Measurements from ENCODE around the gene CAMK2G. TPM values are rescaled to one million over a fixed set of nuclear protein-coding genes. Genes with fewer than 3 reads are reported as not detected.

Gene CAMK2G
- total RNA-seq, 1 experiment from 2014 or later, result 41.4 TPM

- H3K4me3 ChIP-seq (ENCODE audit: low read depth in 2 of 2, low read length in 2 of 2), result no peak overlapping the region
- DNase-seq (ENCODE audit: low read depth, low spot score) (no peak), ATAC-seq (no peak)
- no peaks in the 10 kb centered on the region for H3K9me3 ChIP-seq (ENCODE audit: control insufficient read depth, insufficient read depth, low read depth, low read length)
- no peak overlapping the region for H3K27ac ChIP-seq (ENCODE audit: low read length)
- H3K36me3 ChIP-seq (ENCODE audit: control insufficient read depth, insufficient read depth, low read length), result peaks cover 3% of the 10 kb centered on the region; the same call in 1 of the 2 replicates
- POLR2A ChIA-PET, result interaction anchor here (0.6 to 0.7 kb wide), 2 partner anchors 11 to 38 kb away, joined by 3 to 6 read pairs; no protein-coding TSS in a partner anchor
- H3K4me1 ChIP-seq (ENCODE audit: control insufficient read depth, insufficient read depth, low read length), result no peaks in the 10 kb centered on the region
- no TSS peak for BruUV-seq (replicated peaks)
- CTCF ChIA-PET, result no interaction called here
- in situ Hi-C loops (cut with HindIII; ENCODE audit: low pct_unique_long_range_greater_than_20kb, low sequenced_read_pairs), result no loop called here
- H3K27me3 ChIP-seq (ENCODE audit: control insufficient read depth, insufficient read depth, low read length), result no peaks in the 10 kb centered on the region
- TF ChIP-seq TCF7L2 (IDR thresholded peaks at IDR 0.05; ENCODE audit: low read depth, low read length) (no peak), CTCF (IDR thresholded peaks at IDR 0.05) (no peak), REST (IDR thresholded peaks at IDR 0.05; ENCODE audit: insufficient read depth in 1 of 2, low read depth in 2 of 2, low read length in 1 of 2) (no peak), SIN3A (IDR thresholded peaks at IDR 0.05; ENCODE audit: borderline replicate concordance, insufficient read depth, low read depth, low read length) (no peak), POLR2AphosphoS5 (IDR thresholded peaks at IDR 0.05; ENCODE audit: low read depth, low read length) (no peak)
- intact Hi-C loops (cut with micrococcal nuclease; ENCODE audit: unreplicated experiment), result no loop called here
Measured at GRCh38 chr10:73864229-73864628, 10.1 kb downstream of the CAMK2G start.

GRCh38 chr10:73863039-73863817, 11.1 kb downstream of the CAMK2G start:
- no peak for TF ChIP-seq POLR2AphosphoS5 (IDR thresholded peaks at IDR 0.05; ENCODE audit: low read depth, low read length)
- TF ChIP-seq TCF7L2 (IDR thresholded peaks at IDR 0.05; ENCODE audit: low read depth, low read length), result no peak
- no peak for TF ChIP-seq CTCF (IDR thresholded peaks at IDR 0.05)
- TF ChIP-seq SIN3A (IDR thresholded peaks at IDR 0.05; ENCODE audit: borderline replicate concordance, insufficient read depth, low read depth, low read length), result no peak
- TF ChIP-seq REST (IDR thresholded peaks at IDR 0.05; ENCODE audit: insufficient read depth in 1 of 2, low read depth in 2 of 2, low read length in 1 of 2), result no peak
- no peak overlapping the region for H3K4me3 ChIP-seq (ENCODE audit: low read depth in 2 of 2, low read length in 2 of 2)
- H3K9me3 ChIP-seq (ENCODE audit: control insufficient read depth, insufficient read depth, low read depth, low read length), result no peaks in the 10 kb centered on the region
- H3K4me1 ChIP-seq (ENCODE audit: control insufficient read depth, insufficient read depth, low read length), result peaks cover under 1% of the 10 kb centered on the region; the same call in 1 of the 2 replicates
- no peak for DNase-seq (ENCODE audit: low read depth, low spot score)
- no peak overlapping the region for H3K27ac ChIP-seq (ENCODE audit: low read length)
- no peaks in the 10 kb centered on the region for H3K27me3 ChIP-seq (ENCODE audit: control insufficient read depth, insufficient read depth, low read length)
- H3K36me3 ChIP-seq (ENCODE audit: control insufficient read depth, insufficient read depth, low read length), result peaks cover 3% of the 10 kb centered on the region; the same call in 1 of the 2 replicates
- BruUV-seq (replicated peaks), result no TSS peak
- intact Hi-C loops (cut with micrococcal nuclease; ENCODE audit: unreplicated experiment) (no loop called here), in situ Hi-C loops (cut with HindIII; ENCODE audit: low pct_unique_long_range_greater_than_20kb, low sequenced_read_pairs) (no loop called here)
- no peak for ATAC-seq
- CTCF ChIA-PET, result interaction anchor here (0.6 kb wide), 1 partner anchor 12 kb away, joined by 4 read pairs; no protein-coding TSS in a partner anchor
- POLR2A ChIA-PET, result no interaction called here

Data from Panc1 (cell line).